ACHN (cell line): ENCODE data around the gene FBXO3.

ENCODE experiments used
- DNase-seq: peaks from one replicate; pipeline ENCODE4 v3.0.0-alpha.2; 2015
- in situ Hi-C: cut with HindIII; loops from 2 replicates; pipeline ENCODE4 v1.10.0; 2017; ENCODE audit warnings: low sequenced_read_pairs, low pct_ligation_motif_present, low pct_unique_long_range_greater_than_20kb

The FBXO3 gene

DNA sequence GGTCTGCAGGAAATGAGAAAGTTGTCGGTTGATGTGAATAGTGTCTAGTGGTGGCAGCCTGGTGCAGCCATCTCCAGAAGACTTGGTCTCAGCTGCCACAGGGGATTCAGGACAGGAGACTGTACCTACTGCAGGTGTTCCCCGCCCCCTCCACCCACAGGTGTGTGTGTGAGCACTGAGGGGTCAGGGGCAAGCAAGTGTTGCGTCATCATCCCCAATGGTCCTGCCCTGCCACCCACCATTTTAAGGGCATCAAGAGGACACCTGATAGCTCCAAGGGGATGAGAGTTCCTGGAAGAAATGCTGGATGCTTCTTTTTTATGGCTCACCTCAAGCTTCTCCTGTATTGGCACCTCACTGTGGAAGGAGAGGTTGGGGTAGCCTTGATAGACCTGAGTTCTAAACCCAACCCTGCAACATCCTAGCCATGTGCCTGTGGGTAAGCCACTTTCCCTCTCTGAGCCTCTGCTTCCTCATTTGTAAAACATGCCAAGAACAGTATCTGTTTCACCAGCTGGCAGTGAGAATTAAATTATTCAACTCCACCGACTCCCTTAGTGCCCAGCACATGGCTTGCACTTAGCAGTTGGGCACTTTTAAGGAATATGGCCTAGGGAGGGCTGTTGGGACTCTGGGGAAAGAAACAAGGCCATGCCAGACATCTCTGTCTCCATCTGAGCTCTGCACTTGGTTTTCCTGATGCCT lies 79.8 kb downstream of the FBXO3 start:
- no peak for DNase-seq
- in situ Hi-C loops = no loop called here

DNA sequence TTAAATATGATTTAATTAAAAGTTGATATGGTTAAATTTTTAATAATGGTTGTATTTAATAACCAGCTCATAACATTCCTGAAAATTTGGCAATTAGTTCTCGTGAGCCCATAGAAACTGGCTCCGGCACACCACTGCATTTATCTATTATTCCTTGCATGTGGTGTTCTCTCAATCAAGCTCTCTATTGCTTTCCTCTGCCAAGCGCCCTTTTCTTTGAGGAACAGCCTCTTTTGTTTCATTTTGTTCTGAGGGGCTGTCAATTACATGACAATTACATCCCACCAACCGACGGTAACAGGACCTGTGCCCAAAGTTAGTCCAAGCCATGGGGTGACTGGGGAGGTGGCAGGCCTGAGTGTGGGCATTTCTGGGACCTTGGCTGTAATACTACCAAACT lies 81.8 kb downstream of the FBXO3 start:
- in situ Hi-C loops = no loop called here
- no peak for DNase-seq

GRCh38 chr11:33692013-33692504 lies 82.3 kb downstream of the FBXO3 start:
- in situ Hi-C loops = no loop called here
- DNase-seq = peak; percentile 97

DNA sequence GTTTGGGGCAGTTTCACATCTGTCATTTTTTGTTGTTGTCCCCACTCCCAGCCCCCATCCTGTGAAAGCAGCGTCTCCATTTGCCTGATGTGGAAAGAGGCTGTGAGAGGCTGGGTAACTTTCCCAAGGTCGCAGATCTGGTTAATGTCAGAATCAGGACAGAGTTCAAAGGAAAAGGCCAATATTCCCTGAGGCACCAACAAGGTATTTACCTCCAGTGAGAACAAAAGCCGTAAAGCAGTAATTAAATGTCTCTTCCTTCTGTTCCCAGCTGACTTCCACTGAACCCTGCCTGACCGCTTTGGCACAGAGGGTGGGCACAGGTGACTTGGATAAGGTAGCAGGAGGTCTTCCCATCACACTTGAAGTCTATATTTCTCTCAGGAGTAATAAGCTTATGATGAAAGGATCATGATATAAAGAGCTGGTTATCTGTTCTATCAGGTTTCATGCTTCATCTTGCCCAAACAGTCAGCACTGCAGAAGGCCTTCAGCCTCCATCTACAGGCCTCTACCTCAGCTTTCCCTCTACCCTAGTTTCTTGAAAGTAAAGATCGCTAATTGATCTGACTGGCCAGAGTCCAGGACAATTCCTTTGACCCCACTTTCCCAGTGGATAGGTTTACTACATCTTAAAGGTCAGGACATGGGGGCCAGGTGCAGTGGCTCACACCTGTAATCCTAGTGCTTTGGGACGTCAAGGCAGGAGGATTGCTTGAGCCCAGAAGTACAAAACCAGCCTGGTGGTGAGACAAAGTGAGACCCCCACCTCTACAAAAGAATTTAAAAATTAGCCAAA lies 83.1 kb downstream of the FBXO3 start:
- no peak for DNase-seq
- in situ Hi-C loops = no loop called here
